Measurements from ENCODE around the gene ZSCAN31. TPM values are rescaled to one million over a fixed set of nuclear protein-coding genes. Genes with fewer than 3 reads are reported as not detected.

Gene ZSCAN31
- total RNA-seq, 1 donor: 3.5 TPM

DNA sequence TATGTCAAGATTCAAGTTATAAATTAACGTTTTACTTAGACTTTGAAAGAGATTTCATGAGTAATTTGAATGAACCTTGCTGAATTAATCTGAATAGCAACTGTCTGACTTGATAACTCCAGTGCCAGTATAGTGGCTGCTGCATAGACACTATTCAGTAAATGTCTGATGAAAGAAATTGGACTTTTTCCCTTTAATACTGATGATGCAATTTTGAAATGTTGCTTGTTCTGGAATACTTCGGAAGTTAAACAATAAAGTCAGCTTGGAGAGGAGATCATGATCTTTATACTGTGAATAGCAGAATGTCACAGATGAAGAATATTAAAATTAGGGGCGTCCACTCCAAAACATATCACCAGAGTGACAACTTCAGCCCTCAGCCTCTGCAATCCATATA is 58.2 kb downstream of the ZSCAN31 start:
- DNase-seq (ENCODE audit: low read depth): no peak
- TF ChIP-seq, protein P1, sequence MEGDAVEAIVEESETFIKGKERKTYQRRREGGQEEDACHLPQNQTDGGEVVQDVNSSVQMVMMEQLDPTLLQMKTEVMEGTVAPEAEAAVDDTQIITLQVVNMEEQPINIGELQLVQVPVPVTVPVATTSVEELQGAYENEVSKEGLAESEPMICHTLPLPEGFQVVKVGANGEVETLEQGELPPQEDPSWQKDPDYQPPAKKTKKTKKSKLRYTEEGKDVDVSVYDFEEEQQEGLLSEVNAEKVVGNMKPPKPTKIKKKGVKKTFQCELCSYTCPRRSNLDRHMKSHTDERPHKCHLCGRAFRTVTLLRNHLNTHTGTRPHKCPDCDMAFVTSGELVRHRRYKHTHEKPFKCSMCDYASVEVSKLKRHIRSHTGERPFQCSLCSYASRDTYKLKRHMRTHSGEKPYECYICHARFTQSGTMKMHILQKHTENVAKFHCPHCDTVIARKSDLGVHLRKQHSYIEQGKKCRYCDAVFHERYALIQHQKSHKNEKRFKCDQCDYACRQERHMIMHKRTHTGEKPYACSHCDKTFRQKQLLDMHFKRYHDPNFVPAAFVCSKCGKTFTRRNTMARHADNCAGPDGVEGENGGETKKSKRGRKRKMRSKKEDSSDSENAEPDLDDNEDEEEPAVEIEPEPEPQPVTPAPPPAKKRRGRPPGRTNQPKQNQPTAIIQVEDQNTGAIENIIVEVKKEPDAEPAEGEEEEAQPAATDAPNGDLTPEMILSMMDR (IDR thresholded peaks at IDR 0.05; ENCODE audit: insufficient read depth, low read depth, low read length): no peak
- H3K4me3 ChIP-seq (ENCODE audit: low read depth, low read length): no peak overlapping the region

DNA sequence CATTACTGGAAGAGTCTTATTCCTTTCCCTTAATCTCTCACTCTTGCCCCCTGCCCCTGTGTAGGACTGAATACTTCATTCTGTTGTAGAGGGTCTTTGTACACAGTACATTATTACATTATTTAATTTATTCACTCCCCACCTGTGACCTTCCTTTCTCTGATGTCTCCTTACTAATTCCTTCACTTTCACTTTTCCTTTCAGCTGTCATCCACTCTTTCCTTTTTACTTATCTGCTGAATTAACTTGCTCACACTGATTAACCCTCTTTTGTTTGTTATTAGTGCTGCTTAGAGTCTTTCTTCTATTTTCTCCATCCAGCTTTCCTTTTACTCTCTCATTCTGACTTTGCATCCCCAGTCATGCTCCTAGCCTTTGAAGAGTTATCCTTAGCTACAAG is 61.1 kb downstream of the ZSCAN31 start:
- TF ChIP-seq, protein P1 (IDR thresholded peaks at IDR 0.05; ENCODE audit: insufficient read depth, low read depth, low read length): no peak

More for the DNA sequence above, 61.1 kb downstream of the ZSCAN31 start:
- no peak overlapping the region for H3K4me3 ChIP-seq (ENCODE audit: low read depth, low read length)
- no peak for DNase-seq (ENCODE audit: low read depth)

Small RNAs within 50 kb of the gene (small RNA-seq; reads per million reads assigned to genes)
- not detected for gene AL021997.1
- not detected for gene AL021997.2

Other genes with a start within 250 kb of the ZSCAN31 start
- 2.2 and 3.2 TPM in 2 replicates for gene ZSCAN16, start 211.5 kb downstream of the ZSCAN31 start, total RNA-seq
- gene ZKSCAN8, start 194.3 kb downstream of the ZSCAN31 start, total RNA-seq: 14.5 and 20.3 TPM in 2 replicates
- 11.7 and 13.9 TPM in 2 replicates for gene ZSCAN9, start 110.9 kb downstream of the ZSCAN31 start, total RNA-seq
- 5.2 and 5.5 TPM in 2 replicates for gene ZKSCAN4, start 83.9 kb downstream of the ZSCAN31 start, total RNA-seq
- gene NKAPL, start 76.9 kb downstream of the ZSCAN31 start, total RNA-seq: 0.64 and 1.7 TPM in 2 replicates
- gene ZSCAN26, start 69.0 kb downstream of the ZSCAN31 start, total RNA-seq: 8.7 and 21.6 TPM in 2 replicates
- 5.6 and 6.8 TPM in 2 replicates for gene PGBD1, start 54.6 kb downstream of the ZSCAN31 start, total RNA-seq
- gene ZKSCAN3, start 13.8 kb upstream of the ZSCAN31 start, total RNA-seq: 3.2 and 4.7 TPM in 2 replicates
- gene ZSCAN12, start 63.6 kb upstream of the ZSCAN31 start, total RNA-seq: 6.9 and 8.1 TPM in 2 replicates
- 4.3 and 9.0 TPM in 2 replicates for gene ZSCAN23, start 107.3 kb upstream of the ZSCAN31 start, total RNA-seq
- not detected in 2 replicates for gene GPX6, start 179.6 kb upstream of the ZSCAN31 start, total RNA-seq
- not detected in 2 replicates for gene GPX5, start 189.7 kb upstream of the ZSCAN31 start, total RNA-seq